PC-3 (cell line): ENCODE measurements around the gene PRKCD. TPM values are rescaled to one million over a fixed set of nuclear protein-coding genes. Genes with fewer than 3 reads are reported as not detected.

Experiments used
- ATAC-seq: fragments of 200-7000 bp; cut with Tn5 transposase; 2 replicates; pipeline ENCODE4 v1.9.1; 2020; ENCODE audit warnings: mild to moderate bottlenecking, moderate library complexity
- BruUV-seq: library from RNA; stranded (reverse); fragments of 400-500 nt; replicated peaks from 2 replicates; lab custom pipeline; 2021; lab: Mats Ljungman, UMichigan
- CTCF ChIA-PET: fragments of 300-600 bp; sonication (Branson Sonifier 250); formaldehyde crosslinking; loops from one replicate; lab custom pipeline; 2022; ENCODE audit warnings: antibody characterized with exemption; lab: Charles Lee
- POLR2A ChIA-PET: fragments of 300-600 bp; sonication (Branson Sonifier 250); formaldehyde crosslinking; loops from one replicate; lab custom pipeline; 2022; ENCODE audit warnings: antibody characterized with exemption; ENCODE audit not compliant: unreplicated experiment; lab: Charles Lee
- DNase-seq: peaks from one replicate; pipeline ENCODE4 v3.0.0-alpha.2; 2015
- H2AFZ ChIP-seq: fragments of 300-600 bp; sonication (generic); 2 replicates; pipeline ENCODE4 v1.6.0; 2016; ENCODE audit warnings: antibody characterized with exemption, low read length
- H3F3A ChIP-seq: fragments of 300-600 bp; sonication (generic); one replicate; pipeline ENCODE4 v1.6.0; 2017; ENCODE audit warnings: antibody characterized with exemption, low read length, control low read depth, mild to moderate bottlenecking; ENCODE audit not compliant: unreplicated experiment
- H3K27ac ChIP-seq: fragments of 300-600 bp; sonication (generic); 2 replicates; pipeline ENCODE4 v1.5.1; 2016; ENCODE audit warnings: mild to moderate bottlenecking, low read length
- H3K27me3 ChIP-seq: fragments of 300-600 bp; sonication (generic); 2 replicates; pipeline ENCODE4 v1.6.1; 2016; ENCODE audit warnings: low read length, mixed read lengths
- H3K36me3 ChIP-seq: fragments of 300-600 bp; sonication (generic); 2 replicates; pipeline ENCODE4 v1.6.1; 2016; ENCODE audit warnings: low read depth, mixed run types, low read length, mixed read lengths
- H3K4me1 ChIP-seq: fragments of 300-600 bp; sonication (generic); 2 replicates; pipeline ENCODE4 v1.5.1; 2016; ENCODE audit warnings: low read length; ENCODE audit not compliant: insufficient read depth
- H3K4me2 ChIP-seq: fragments of 300-600 bp; sonication (generic); 2 replicates; pipeline ENCODE4 v1.6.0; 2016; ENCODE audit warnings: low read length
- H3K4me3 ChIP-seq: fragments of 300-600 bp; sonication (generic); 2 replicates; pipeline ENCODE4 v1.5.1; 2016; ENCODE audit warnings: mild to moderate bottlenecking, low read length, mixed read lengths
- H3K79me2 ChIP-seq: fragments of 300-600 bp; sonication (generic); 2 replicates; pipeline ENCODE4 v1.6.1; 2017; ENCODE audit warnings: low read length, mixed read lengths
- H3K9ac ChIP-seq: fragments of 300-600 bp; sonication (generic); 2 replicates; pipeline ENCODE4 v1.6.0; 2016; ENCODE audit warnings: mild to moderate bottlenecking, low read length
- H3K9me2 ChIP-seq: fragments of 300-600 bp; sonication (generic); replicated peaks from 2 replicates; pipeline ENCODE4 v1.6.1; 2016; ENCODE audit warnings: mixed run types, low read length, mixed read lengths
- H3K9me3 ChIP-seq: fragments of 300-600 bp; sonication (generic); 2 replicates; pipeline ENCODE4 v1.6.1; 2016; ENCODE audit warnings: low read length, mixed read lengths
- H4K20me1 ChIP-seq: fragments of 300-600 bp; sonication (generic); 2 replicates; pipeline ENCODE4 v1.6.1; 2016; ENCODE audit warnings: low read length, mixed read lengths
- CTCF ChIP-seq: fragments of 300-600 bp; sonication (generic); conservative IDR thresholded peaks from 2 replicates; pipeline ENCODE4 v1.5.1; 2017; ENCODE audit warnings: antibody characterized with exemption, low read depth, mild to moderate bottlenecking, low read length
- EZH2 ChIP-seq: fragments of 300-600 bp; sonication (generic); IDR thresholded peaks from one replicate; pipeline ENCODE4 v1.6.1; 2017; ENCODE audit warnings: antibody characterized with exemption, mild to moderate bottlenecking, low read length; ENCODE audit not compliant: unreplicated experiment
- EZH2phosphoT487 ChIP-seq: fragments of 300-600 bp; sonication (generic); IDR thresholded peaks from 2 replicates; pipeline ENCODE4 v1.6.1; 2018; ENCODE audit warnings: mild to moderate bottlenecking, antibody characterized with exemption, low read length, borderline replicate concordance
- intact Hi-C: fragments of 100-400 bp; cut with micrococcal nuclease; formaldehyde crosslinking; loops from 2 replicates; pipeline ENCODE4 v1.9.0; 2023
- total RNA-seq: library from RNA; depleted of rRNA; stranded (reverse); fragments of >200 nt; gene quantifications from 2 replicates; pipeline ENCODE4 v1.2.3, GENCODE V29; 2014

Gene PRKCD
- total RNA-seq, 1 experiment from 2014 or later: 7.8 TPM

- CTCF ChIA-PET: no interaction called here
- no peaks in the 10 kb centered on the region for H3K9me2 ChIP-seq
- TF ChIP-seq EZH2 (no peak), EZH2phosphoT487 (no peak), CTCF (no peak)
- H4K20me1 ChIP-seq: no peaks in the 10 kb centered on the region
- no peak for ATAC-seq
- BruUV-seq: no TSS peak
- no peaks in the 10 kb centered on the region for H3K36me3 ChIP-seq
- no peaks in the 10 kb centered on the region for H3K27me3 ChIP-seq
- POLR2A ChIA-PET: no interaction called here
- H3K79me2 ChIP-seq: no peaks in the 10 kb centered on the region
- no peak overlapping the region for H3K4me3 ChIP-seq
- H3K27ac ChIP-seq: no peak overlapping the region
- no peaks in the 10 kb centered on the region for H3K9me3 ChIP-seq
- H2AFZ ChIP-seq: no peak overlapping the region
- intact Hi-C loops: no loop called here
- no peak for DNase-seq
- H3K4me1 ChIP-seq: no peaks in the 10 kb centered on the region
- H3F3A ChIP-seq: no peaks in the 10 kb centered on the region
- no peak overlapping the region for H3K9ac ChIP-seq
- H3K4me2 ChIP-seq: no peak overlapping the region
Measured at GRCh38 chr3:53215816-53216215, 54.8 kb downstream of the PRKCD start.

GRCh38 chr3:53216723-53217122, 55.7 kb downstream of the PRKCD start:
- ChIA-PET CTCF (no interaction called here), POLR2A (no interaction called here)
- Histone ChIP-seq H3K4me2 (no peak overlapping the region), H3K4me3 (no peak overlapping the region), H2AFZ (no peak overlapping the region), H3K9me2 (no peaks in the 10 kb centered on the region), H3K79me2 (no peaks in the 10 kb centered on the region), H3K27ac (no peak overlapping the region), H3K9me3 (no peaks in the 10 kb centered on the region), H3K27me3 (no peaks in the 10 kb centered on the region), H3K4me1 (no peaks in the 10 kb centered on the region), H3K36me3 (no peaks in the 10 kb centered on the region), H3K9ac (no peak overlapping the region), H4K20me1 (no peaks in the 10 kb centered on the region), H3F3A (no peaks in the 10 kb centered on the region)
- DNase-seq: no peak
- intact Hi-C loops: no loop called here
- TF ChIP-seq EZH2phosphoT487: no peak
- TF ChIP-seq CTCF: no peak
- TF ChIP-seq EZH2: no peak
- no peak for ATAC-seq
- no TSS peak for BruUV-seq

GRCh38 chr3:53217175-53217574, 56.2 kb downstream of the PRKCD start:
- H3K79me2 ChIP-seq: no peaks in the 10 kb centered on the region
- H3K27ac ChIP-seq: no peak overlapping the region
- no peaks in the 10 kb centered on the region for H3K36me3 ChIP-seq
- no peak overlapping the region for H3K4me2 ChIP-seq
- no peaks in the 10 kb centered on the region for H4K20me1 ChIP-seq
- H3K27me3 ChIP-seq: no peaks in the 10 kb centered on the region
- no peak overlapping the region for H2AFZ ChIP-seq
- ChIA-PET POLR2A (no interaction called here), CTCF (no interaction called here)
- ATAC-seq (no peak), DNase-seq (no peak)
- H3K9ac ChIP-seq: no peak overlapping the region
- BruUV-seq: no TSS peak
- intact Hi-C loops: no loop called here
- no peak for TF ChIP-seq EZH2
- TF ChIP-seq CTCF: no peak
- TF ChIP-seq EZH2phosphoT487: no peak
- no peaks in the 10 kb centered on the region for H3K4me1 ChIP-seq
- H3K9me3 ChIP-seq: no peaks in the 10 kb centered on the region
- no peaks in the 10 kb centered on the region for H3F3A ChIP-seq
- no peaks in the 10 kb centered on the region for H3K9me2 ChIP-seq
- H3K4me3 ChIP-seq: no peak overlapping the region
